Neural progenitor cell (in vitro differentiated cells): ENCODE measurements around the gene GGT5.
"Not testable (repeated sequence)": the region's sequence is repeated elsewhere in the genome, so short reads cannot be mapped to it uniquely, and the experiment has no call there.

Source experiments
- CTCF ChIP-seq: fragments of 200-600 bp; sonication (generic); IDR thresholded peaks from 2 replicates; pipeline ENCODE4 v1.5.1; 2017; ENCODE audit warnings: antibody characterized with exemption, mild to moderate bottlenecking
- EZH2 ChIP-seq: fragments of 200-600 bp; sonication (generic); IDR thresholded peaks from 2 replicates; pipeline ENCODE4 v1.6.1; 2017; ENCODE audit warnings: antibody characterized with exemption, mild to moderate bottlenecking, moderate library complexity
- EZH2phosphoT487 ChIP-seq: fragments of 200-600 bp; sonication (generic); IDR thresholded peaks from 2 replicates; pipeline ENCODE4 v1.6.1; 2017; ENCODE audit warnings: antibody characterized with exemption

- TF ChIP-seq CTCF, EZH2, EZH2phosphoT487: not testable (repeated sequence)
Measured at GRCh38 chr22:24256736-24257135, 11.9 kb upstream of the GGT5 start.
